Subcutaneous abdominal adipose tissue (tissue), 5 donors: ENCODE data around the gene TAX1BP3.

Experiments used
- H3K27ac ChIP-seq: one replicate; pipeline ENCODE4 v1.7.0; 2013; ENCODE audit warnings: low read depth, mild to moderate bottlenecking, inconsistent platforms, low read length, moderate library complexity
- H3K27me3 ChIP-seq, 5 donors: one replicate each; pipeline ENCODE4 v1.7.0; 2013; ENCODE audit warnings: low read length in 5 of 5, inconsistent platforms in 1 of 5; ENCODE audit not compliant: control insufficient read depth in 5 of 5, insufficient read depth in 4 of 5
- H3K36me3 ChIP-seq, 5 donors: one replicate each; pipeline ENCODE4 v1.7.0; 2013; ENCODE audit warnings: low read length in 5 of 5; ENCODE audit not compliant: control insufficient read depth in 5 of 5, insufficient read depth in 5 of 5
- H3K4me1 ChIP-seq, 5 donors: one replicate each; pipeline ENCODE4 v1.7.0; 2013; ENCODE audit warnings: low read length in 5 of 5, mild to moderate bottlenecking in 3 of 5, moderate library complexity in 1 of 5; ENCODE audit not compliant: control insufficient read depth in 5 of 5, insufficient read depth in 5 of 5
- H3K4me3 ChIP-seq, 5 donors: one replicate each; pipeline ENCODE4 v1.7.0; 2013; ENCODE audit warnings: low read length in 5 of 5, low read depth in 1 of 5
- H3K9ac ChIP-seq, 5 donors: one replicate each; pipeline ENCODE4 v1.7.0; 2013; ENCODE audit warnings: low read length in 5 of 5, mild to moderate bottlenecking in 4 of 5, moderate library complexity in 3 of 5
- H3K9me3 ChIP-seq, 5 donors: one replicate each; pipeline ENCODE4 v1.7.0; 2013; ENCODE audit warnings: low read length in 5 of 5; ENCODE audit not compliant: control insufficient read depth in 5 of 5
- donor health status: healthy.
- donor health status: healthy.
- donor health status: healthy.
- donor health status: healthy.
- donor health status: healthy.

TAX1BP3 gene

DNA sequence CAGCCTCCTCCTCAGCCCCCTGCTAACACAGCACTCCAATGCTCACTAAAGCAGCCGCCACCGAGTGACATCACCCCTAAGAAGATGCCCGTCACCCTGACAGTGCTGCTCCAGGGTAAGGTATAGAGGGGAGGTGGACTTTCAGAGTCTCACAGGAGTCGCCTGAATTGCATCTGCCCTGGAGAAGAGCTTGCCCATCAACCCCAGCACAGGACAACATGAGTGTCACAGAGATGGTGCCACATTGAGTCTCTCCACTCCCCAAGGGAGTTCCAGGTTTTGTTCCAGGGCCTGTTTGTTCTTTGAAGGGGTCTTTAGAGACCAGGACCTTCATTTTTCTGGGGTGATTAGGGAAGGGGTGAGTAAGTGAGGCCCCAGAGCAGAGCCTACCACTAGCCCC is 29.8 kb upstream of the TAX1BP3 start:
- Histone ChIP-seq H3K36me3 (no peaks in the 10 kb centered on the region), H3K27ac (no peak overlapping the region), H3K4me1 (peaks cover 0 to 19% (median 13%) of the 10 kb centered on the region in 5 donors), H3K4me3 (no peak overlapping the region), H3K9ac (no peak overlapping the region), H3K9me3 (peaks cover 0 to 11% (median 9%) of the 10 kb centered on the region in 5 donors), H3K27me3 (peaks cover 17 to 26% (median 21%) of the 10 kb centered on the region in 5 donors)

DNA sequence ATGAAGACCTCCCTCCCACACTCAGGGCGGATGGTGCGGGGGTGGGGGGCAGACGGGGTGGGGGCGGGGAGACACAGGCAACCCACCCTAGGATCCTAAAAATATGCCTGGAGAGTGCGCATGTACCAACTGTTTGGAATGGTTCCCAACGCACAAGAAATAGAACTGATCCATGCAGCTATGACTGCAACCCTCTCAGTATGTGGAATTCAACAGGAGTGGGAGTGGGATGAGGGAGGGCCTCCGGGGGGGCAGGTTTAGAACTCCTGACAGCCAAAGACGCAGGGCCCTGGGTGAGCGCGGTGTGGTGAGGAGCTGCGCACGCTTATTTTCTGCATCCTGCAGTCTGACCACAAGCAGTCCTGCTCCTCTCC is 28.7 kb upstream of the TAX1BP3 start:
- Histone ChIP-seq H3K9me3 (peaks cover 0 to 11% (median 9%) of the 10 kb centered on the region in 5 donors), H3K4me1 (peaks cover 0 to 19% (median 13%) of the 10 kb centered on the region in 5 donors), H3K27me3 (peaks cover 17 to 29% (median 21%) of the 10 kb centered on the region in 5 donors), H3K27ac (no peak overlapping the region), H3K36me3 (no peaks in the 10 kb centered on the region), H3K9ac (no peak overlapping the region), H3K4me3 (no peak overlapping the region)

DNA sequence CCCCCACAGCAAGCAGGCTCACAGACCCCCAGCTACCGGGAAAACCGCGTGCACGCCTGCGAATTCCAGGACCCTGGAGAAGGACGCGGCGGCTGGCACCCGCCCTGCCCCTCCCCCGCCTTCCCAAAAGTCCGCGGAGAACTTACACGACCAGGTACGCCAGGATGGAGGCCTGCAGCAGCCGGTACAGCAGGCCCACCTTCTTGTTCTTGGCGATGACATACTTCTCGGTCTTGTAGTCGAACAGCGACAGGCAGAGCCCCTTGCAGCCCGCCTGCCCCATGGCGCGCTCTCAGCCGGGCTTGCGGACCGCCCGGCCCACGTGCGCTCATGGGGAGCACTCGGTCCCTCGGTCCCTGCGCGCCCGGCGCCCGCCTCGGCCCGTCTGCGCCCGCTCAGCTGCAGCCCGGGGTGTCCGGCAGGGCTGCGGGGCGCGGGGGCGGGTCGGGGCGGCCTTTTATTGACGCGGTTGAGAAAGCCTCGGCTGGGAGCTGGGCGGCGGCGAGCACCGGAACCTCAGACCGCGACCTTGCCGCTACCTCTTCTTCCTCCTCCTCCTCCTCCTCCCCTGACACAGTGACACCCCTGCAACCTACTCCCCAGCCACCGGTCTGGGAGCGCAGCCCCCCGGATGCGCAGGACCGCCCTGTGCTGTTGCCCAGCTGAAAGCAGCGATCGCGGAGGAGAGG is 27.5 kb upstream of the TAX1BP3 start, which contains the start of gene P2RX5:
TSS of gene P2RX5 (minus strand) at position 433 of the 689 bp plus-strand sequence. CDS start at position 283, 150 bp downstream.
- peaks cover 21 to 39% (median 24%) of the 10 kb centered on the region in 5 donors for H3K27me3 ChIP-seq
- no peaks in the 10 kb centered on the region for H3K36me3 ChIP-seq
- peaks cover 0 to 19% (median 13%) of the 10 kb centered on the region in 5 donors for H3K4me1 ChIP-seq
- H3K27ac ChIP-seq, result no peak within 1 kb of the TSS
- H3K4me3 ChIP-seq, result peak within 1 kb of the TSS; percentile 40 to 70 (median 56)
- no peak within 1 kb of the TSS for H3K9ac ChIP-seq
- peaks cover 0 to 11% (median 9%) of the 10 kb centered on the region in 5 donors for H3K9me3 ChIP-seq

DNA sequence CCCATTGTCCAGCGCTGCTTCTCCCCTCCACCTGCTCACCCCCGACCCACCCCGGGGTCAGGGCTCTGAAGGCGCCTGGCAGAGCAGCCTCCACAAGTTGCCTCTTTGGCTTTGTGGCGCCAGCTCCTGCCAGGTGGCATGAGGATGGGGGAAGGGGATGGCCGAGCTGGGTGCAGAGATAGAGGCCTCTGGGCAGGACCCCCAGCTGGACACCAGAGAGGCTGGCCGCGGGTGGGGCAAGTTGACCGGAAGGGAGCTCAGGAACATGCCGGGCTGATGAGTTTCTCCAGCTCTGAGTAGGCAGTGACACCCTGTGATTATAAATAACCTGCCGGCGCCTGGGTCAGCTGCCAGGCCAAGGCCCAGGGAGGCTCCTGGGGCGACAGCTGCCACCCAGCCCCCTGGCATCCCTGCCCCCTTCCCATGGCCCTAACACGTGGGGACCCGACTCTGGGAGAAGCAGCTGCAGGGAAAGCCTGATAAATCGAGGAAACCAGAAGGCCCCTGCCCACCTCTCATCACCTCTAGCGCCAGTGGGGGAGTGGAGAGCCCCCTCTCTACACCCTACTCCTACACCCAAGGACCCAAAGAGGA is 26.8 kb upstream of the TAX1BP3 start:
- H3K27ac ChIP-seq, result no peak overlapping the region

DNA sequence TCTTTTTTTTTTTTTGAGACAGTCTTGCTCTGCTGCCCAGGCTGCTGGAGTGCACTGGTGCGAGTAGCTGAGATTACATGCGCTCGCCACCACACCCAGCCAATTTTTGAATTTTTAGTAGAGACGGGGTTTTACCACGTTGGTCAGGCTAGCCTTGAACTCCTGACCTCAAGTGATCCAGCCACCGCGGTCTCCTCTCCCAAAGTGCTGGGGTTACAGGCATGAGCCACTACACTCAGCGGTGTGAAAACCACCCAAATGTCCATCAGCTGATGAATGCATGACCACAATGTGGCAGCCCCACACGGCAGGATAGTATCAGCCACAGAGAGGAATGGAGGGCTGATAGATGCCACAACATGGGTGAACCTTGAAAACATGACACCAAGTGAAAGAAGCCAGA is 25.5 kb upstream of the TAX1BP3 start:
- Histone ChIP-seq H3K4me3 (no peak overlapping the region), H3K27me3 (peaks cover 21 to 50% (median 37%) of the 10 kb centered on the region in 5 donors), H3K27ac (no peak overlapping the region), H3K9ac (no peak overlapping the region), H3K4me1 (peaks cover 0 to 19% (median 13%) of the 10 kb centered on the region in 5 donors), H3K9me3 (peaks cover 0 to 11% (median 9%) of the 10 kb centered on the region in 5 donors), H3K36me3 (no peaks in the 10 kb centered on the region)

More for the DNA sequence above, 26.8 kb upstream of the TAX1BP3 start:
- peaks cover 21 to 44% (median 30%) of the 10 kb centered on the region in 5 donors for H3K27me3 ChIP-seq
- no peak overlapping the region for H3K9ac ChIP-seq
- no peaks in the 10 kb centered on the region for H3K36me3 ChIP-seq
- peaks cover 0 to 11% (median 9%) of the 10 kb centered on the region in 5 donors for H3K9me3 ChIP-seq
- peak overlapping the region; percentile 40 to 70 (median 56) for H3K4me3 ChIP-seq
- peaks cover 0 to 19% (median 13%) of the 10 kb centered on the region in 5 donors for H3K4me1 ChIP-seq

DNA sequence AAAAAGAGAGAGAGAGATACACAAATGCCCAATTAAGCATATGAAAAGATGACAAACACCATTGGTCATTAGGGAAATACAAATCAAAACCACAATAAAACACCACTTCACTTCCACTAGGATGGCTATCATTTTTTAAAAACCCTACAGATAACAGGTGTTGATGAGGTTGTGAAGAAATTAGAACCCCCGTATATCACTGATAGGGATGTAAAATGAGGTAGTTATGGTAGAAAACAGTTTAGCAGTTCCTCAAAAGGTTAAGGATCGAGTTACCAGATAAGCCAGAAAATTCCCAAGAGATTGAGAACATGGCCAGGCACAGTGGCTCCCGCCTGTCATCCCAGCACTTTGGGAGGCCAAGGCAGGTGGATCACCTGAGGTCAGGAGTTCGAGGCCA is 24.8 kb upstream of the TAX1BP3 start:
- no peak overlapping the region for H3K9ac ChIP-seq
- peaks cover 0 to 6% (median 5%) of the 10 kb centered on the region in 5 donors for H3K9me3 ChIP-seq
- peaks cover 21 to 56% (median 43%) of the 10 kb centered on the region in 5 donors for H3K27me3 ChIP-seq
- H3K27ac ChIP-seq, result no peak overlapping the region
- no peaks in the 10 kb centered on the region for H3K36me3 ChIP-seq
- peaks cover 0 to 19% (median 13%) of the 10 kb centered on the region in 5 donors for H3K4me1 ChIP-seq
- no peak overlapping the region for H3K4me3 ChIP-seq

DNA sequence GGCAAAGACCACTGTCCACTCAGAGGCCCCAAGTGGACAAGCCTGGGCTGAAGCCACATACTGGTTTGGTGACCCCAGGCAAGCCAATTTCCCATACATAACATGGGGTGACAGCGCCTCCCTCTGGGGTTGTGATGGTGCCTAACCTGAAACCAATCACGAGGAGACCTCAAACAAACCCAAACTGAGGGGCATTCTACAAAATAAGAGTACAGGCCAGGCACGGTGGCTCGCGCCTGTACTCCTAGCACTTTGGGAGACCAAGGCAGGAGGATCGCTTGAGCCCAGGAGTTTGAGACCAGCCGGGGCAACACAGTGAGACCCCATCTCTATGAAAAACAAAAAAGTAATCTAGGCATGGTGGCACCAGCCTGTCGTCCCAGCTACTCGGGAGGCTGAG is 24.0 kb upstream of the TAX1BP3 start:
- no peak overlapping the region for H3K27ac ChIP-seq
- H3K9me3 ChIP-seq, result no peaks in the 10 kb centered on the region
- no peak overlapping the region for H3K9ac ChIP-seq
- no peak overlapping the region for H3K4me3 ChIP-seq
- H3K27me3 ChIP-seq, result peaks cover 21 to 57% (median 41%) of the 10 kb centered on the region in 5 donors
- peaks cover 0 to 19% (median 13%) of the 10 kb centered on the region in 5 donors for H3K4me1 ChIP-seq
- no peaks in the 10 kb centered on the region for H3K36me3 ChIP-seq

DNA sequence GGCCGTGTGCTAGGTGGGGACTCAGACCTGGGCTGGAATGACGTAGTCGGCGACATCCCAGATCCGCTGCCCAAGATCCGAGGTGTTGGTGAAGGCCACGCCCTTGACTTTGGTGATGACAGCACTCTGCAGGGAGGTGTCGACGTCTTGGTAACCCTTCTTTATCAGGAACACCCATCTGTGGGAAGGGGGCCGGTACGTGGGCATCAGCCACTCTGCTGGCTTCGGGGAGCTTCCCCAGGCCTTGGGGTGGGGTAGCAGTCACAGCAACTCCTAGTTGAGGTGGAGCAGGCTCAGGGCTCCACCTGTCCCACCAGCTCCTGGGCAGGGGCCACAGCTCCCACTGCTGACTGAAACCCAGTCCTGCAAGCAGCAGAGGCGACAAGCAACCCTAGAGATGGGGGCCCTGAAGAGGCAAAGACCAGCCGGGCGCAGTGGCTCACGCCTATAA is 23.3 kb upstream of the TAX1BP3 start:
- H3K27me3 ChIP-seq, result peaks cover 19 to 52% (median 37%) of the 10 kb centered on the region in 5 donors
- H3K4me3 ChIP-seq, result no peak overlapping the region
- H3K4me1 ChIP-seq, result peaks cover 0 to 17% (median 13%) of the 10 kb centered on the region in 5 donors
- H3K9me3 ChIP-seq, result no peaks in the 10 kb centered on the region
- H3K9ac ChIP-seq, result no peak overlapping the region
- H3K36me3 ChIP-seq, result no peaks in the 10 kb centered on the region
- H3K27ac ChIP-seq, result no peak overlapping the region

DNA sequence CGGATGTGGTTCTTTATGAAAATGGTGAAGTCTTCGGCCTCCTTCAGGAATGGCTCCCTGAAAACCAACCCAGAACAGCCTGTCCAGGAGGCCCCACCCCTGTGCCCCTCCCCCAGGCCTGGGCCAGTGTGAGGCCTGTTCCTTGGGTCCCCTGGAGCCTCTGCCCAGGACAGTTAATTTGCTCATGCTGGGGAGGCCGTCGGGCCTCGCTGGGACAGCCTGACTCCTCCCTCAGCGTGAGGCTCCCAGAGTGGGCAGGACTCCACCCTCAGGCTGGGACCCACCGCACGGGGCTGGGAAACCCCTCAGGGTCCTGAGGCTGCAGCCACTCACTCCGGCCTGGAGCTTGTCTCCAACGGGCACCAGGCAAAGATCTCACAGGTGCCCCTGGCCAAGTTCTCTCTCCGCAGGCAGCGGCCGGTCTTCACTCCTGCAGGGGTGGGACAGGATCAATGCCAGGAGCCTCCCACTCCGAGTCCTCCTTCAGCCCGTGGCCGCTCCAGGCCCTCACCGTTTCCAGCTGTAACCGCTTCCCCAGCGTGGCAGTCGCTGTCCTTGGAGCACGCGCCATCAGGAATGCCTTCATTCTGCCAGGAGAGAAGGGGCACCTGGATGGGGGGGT is 21.8 kb upstream of the TAX1BP3 start:
- Histone ChIP-seq H3K4me1 (peaks cover 0 to 3% (median under 1%) of the 10 kb centered on the region in 5 donors), H3K9me3 (no peaks in the 10 kb centered on the region), H3K27ac (no peak overlapping the region), H3K4me3 (no peak overlapping the region), H3K27me3 (peaks cover 14 to 46% (median 31%) of the 10 kb centered on the region in 5 donors), H3K9ac (no peak overlapping the region), H3K36me3 (no peaks in the 10 kb centered on the region)
